Neural progenitor cell (in vitro differentiated cells): ENCODE data around the gene ABHD2. TPM values are rescaled to one million over a fixed set of nuclear protein-coding genes. Genes with fewer than 3 reads are reported as not detected.
"Not testable (repeated sequence)": the region's sequence is repeated elsewhere in the genome, so short reads cannot be mapped to it uniquely, and the experiment has no call there.

Experiments used
- DNase-seq: peaks from one replicate; pipeline ENCODE4 v3.0.0-alpha.2; 2016; ENCODE audit warnings: low spot score
- H2AFZ ChIP-seq: fragments of 200-600 bp; sonication (generic); replicated peaks from 2 replicates; pipeline ENCODE4 v1.6.1; 2016; ENCODE audit warnings: antibody characterized with exemption
- H3F3A ChIP-seq: fragments of 200-600 bp; sonication (generic); 2 replicates; pipeline ENCODE4 v1.6.1; 2016; ENCODE audit warnings: antibody characterized with exemption, low read depth
- H3K27ac ChIP-seq: fragments of 200-600 bp; sonication (generic); 2 replicates; pipeline ENCODE4 v1.5.1; 2016; ENCODE audit warnings: mild to moderate bottlenecking
- H3K27me3 ChIP-seq: fragments of 200-600 bp; sonication (generic); 2 replicates; pipeline ENCODE4 v1.6.1; 2016; ENCODE audit warnings: mild to moderate bottlenecking, moderate library complexity
- H3K36me3 ChIP-seq: fragments of 200-600 bp; sonication (generic); 2 replicates; pipeline ENCODE4 v1.5.1; 2016
- H3K4me1 ChIP-seq: fragments of 200-600 bp; sonication (generic); 2 replicates; pipeline ENCODE4 v1.6.1; 2016; ENCODE audit warnings: mixed run types
- H3K4me2 ChIP-seq: fragments of 200-600 bp; sonication (generic); 2 replicates; pipeline ENCODE4 v1.6.1; 2016
- H3K4me3 ChIP-seq: fragments of 200-600 bp; sonication (generic); 2 replicates; pipeline ENCODE4 v1.5.1; 2016
- H3K79me2 ChIP-seq: fragments of 200-600 bp; sonication (generic); 2 replicates; pipeline ENCODE4 v1.6.1; 2016; ENCODE audit warnings: low read depth
- H3K9ac ChIP-seq: fragments of 200-600 bp; sonication (generic); 2 replicates; pipeline ENCODE4 v1.6.1; 2016
- H3K9me3 ChIP-seq: fragments of 200-600 bp; sonication (generic); 2 replicates; pipeline ENCODE4 v1.5.1; 2016; ENCODE audit warnings: low read depth
- H4K20me1 ChIP-seq: fragments of 200-600 bp; sonication (generic); 2 replicates; pipeline ENCODE4 v1.6.1; 2016; ENCODE audit warnings: low read depth
- H3K27ac Mint-ChIP-seq: 3 replicates; pipeline ENCODE4 v1.8.0; 2021; ENCODE audit warnings: mixed read lengths
- H3K27me3 Mint-ChIP-seq: 2 replicates; pipeline ENCODE4 v1.8.0; 2022; ENCODE audit warnings: low read depth, mild to moderate bottlenecking, inconsistent platforms, moderate library complexity, mixed read lengths; ENCODE audit not compliant: insufficient read depth
- H3K36me3 Mint-ChIP-seq: 3 replicates; pipeline ENCODE4 v1.8.0; 2021; ENCODE audit warnings: mixed read lengths
- H3K4me1 Mint-ChIP-seq: 3 replicates; pipeline ENCODE4 v1.8.0; 2021; ENCODE audit warnings: mixed read lengths
- H3K4me3 Mint-ChIP-seq: 3 replicates; pipeline ENCODE4 v1.8.0; 2021; ENCODE audit warnings: mild to moderate bottlenecking, moderate library complexity, mixed read lengths
- H3K9me3 Mint-ChIP-seq: 3 replicates; pipeline ENCODE4 v1.8.0; 2020; ENCODE audit warnings: mixed read lengths
- CTCF ChIP-seq: fragments of 200-600 bp; sonication (generic); IDR thresholded peaks from 2 replicates; pipeline ENCODE4 v1.5.1; 2017; ENCODE audit warnings: antibody characterized with exemption, mild to moderate bottlenecking
- EZH2 ChIP-seq: fragments of 200-600 bp; sonication (generic); IDR thresholded peaks from 2 replicates; pipeline ENCODE4 v1.6.1; 2017; ENCODE audit warnings: antibody characterized with exemption, mild to moderate bottlenecking, moderate library complexity
- EZH2phosphoT487 ChIP-seq: fragments of 200-600 bp; sonication (generic); IDR thresholded peaks from 2 replicates; pipeline ENCODE4 v1.6.1; 2017; ENCODE audit warnings: antibody characterized with exemption
- total RNA-seq: library from RNA; depleted of rRNA; stranded (reverse); fragments of >200 nt; gene quantifications from 2 replicates; pipeline ENCODE4 v1.2.3, GENCODE V29; 2015; ENCODE audit warnings: low replicate concordance

The ABHD2 gene
- total RNA-seq, 1 donor from 2014 or later: 10.9 TPM

GRCh38 chr15:89083246-89083645, 5.0 kb upstream of the ABHD2 start:
- no peak overlapping the region for H3K27ac Mint-ChIP-seq
- Histone ChIP-seq H2AFZ (no peak overlapping the region), H4K20me1 (no peaks in the 10 kb centered on the region), H3F3A (peaks cover 12% of the 10 kb centered on the region), H3K27me3 (no peaks in the 10 kb centered on the region), H3K4me1 (peaks cover 6% of the 10 kb centered on the region), H3K9ac (no peak overlapping the region), H3K4me3 (no peak overlapping the region), H3K79me2 (no peaks in the 10 kb centered on the region), H3K9me3 (no peaks in the 10 kb centered on the region), H3K27ac (no peak overlapping the region), H3K36me3 (no peaks in the 10 kb centered on the region), H3K4me2 (no peak overlapping the region)
- no peaks in the 10 kb centered on the region for H3K36me3 Mint-ChIP-seq
- no peak for DNase-seq
- TF ChIP-seq EZH2phosphoT487 (no peak), EZH2 (no peak), CTCF (no peak)
- peaks cover 2% of the 10 kb centered on the region for H3K27me3 Mint-ChIP-seq
- no peak overlapping the region for H3K4me3 Mint-ChIP-seq
- H3K4me1 Mint-ChIP-seq: peaks cover 20% of the 10 kb centered on the region
- no peaks in the 10 kb centered on the region for H3K9me3 Mint-ChIP-seq

GRCh38 chr15:89085289-89085926, 2.8 kb upstream of the ABHD2 start:
- H2AFZ ChIP-seq: peak overlapping the region; percentile 12
- H3K9me3 ChIP-seq: no peaks in the 10 kb centered on the region
- peaks cover 3% of the 10 kb centered on the region for H3K27me3 Mint-ChIP-seq

GRCh38 chr15:89085933-89086332, 2.3 kb upstream of the ABHD2 start:
- not testable (repeated sequence) for H3K9ac ChIP-seq, DNase-seq, H3K4me3 ChIP-seq, H2AFZ ChIP-seq, H3K27me3 ChIP-seq, H3K4me3 Mint-ChIP-seq, H3K27me3 Mint-ChIP-seq, H3K36me3 Mint-ChIP-seq, H3K27ac ChIP-seq, H3K36me3 ChIP-seq, H4K20me1 ChIP-seq, H3K4me1 ChIP-seq, H3K4me2 ChIP-seq, H3K79me2 ChIP-seq, H3K9me3 ChIP-seq, H3K9me3 Mint-ChIP-seq
- Mint-ChIP-seq H3K27ac (peak overlapping the region; percentile 20), H3K4me1 (peaks cover 34% of the 10 kb centered on the region)
- H3F3A ChIP-seq: peaks cover 12% of the 10 kb centered on the region

More at GRCh38 chr15:89085289-89085926, 2.8 kb upstream of the ABHD2 start:
- H3K4me1 ChIP-seq: peaks cover 6% of the 10 kb centered on the region
- no peak overlapping the region for H3K4me3 ChIP-seq
- Mint-ChIP-seq H3K27ac (peak overlapping the region; percentile 20), H3K4me1 (peaks cover 30% of the 10 kb centered on the region), H3K9me3 (no peaks in the 10 kb centered on the region), H3K4me3 (no peak overlapping the region), H3K36me3 (no peaks in the 10 kb centered on the region)
- H3K79me2 ChIP-seq: no peaks in the 10 kb centered on the region
- DNase-seq: no peak
- no peak overlapping the region for H3K27ac ChIP-seq
- H3K27me3 ChIP-seq: no peaks in the 10 kb centered on the region
- no peaks in the 10 kb centered on the region for H3K36me3 ChIP-seq
- peaks cover 12% of the 10 kb centered on the region for H3F3A ChIP-seq
- TF ChIP-seq EZH2 (no peak), EZH2phosphoT487 (no peak), CTCF (no peak)
- H4K20me1 ChIP-seq: no peaks in the 10 kb centered on the region
- H3K9ac ChIP-seq: no peak overlapping the region
- no peak overlapping the region for H3K4me2 ChIP-seq

- peaks cover 12% of the 10 kb centered on the region for H3F3A ChIP-seq
- not testable (repeated sequence) for H3K27ac Mint-ChIP-seq, H4K20me1 ChIP-seq, H3K27ac ChIP-seq, H3K9me3 Mint-ChIP-seq, H3K79me2 ChIP-seq, H3K36me3 ChIP-seq, H3K4me1 ChIP-seq, H3K27me3 Mint-ChIP-seq, H3K4me3 Mint-ChIP-seq, H3K4me2 ChIP-seq, H3K27me3 ChIP-seq, H2AFZ ChIP-seq, H3K9me3 ChIP-seq, H3K4me3 ChIP-seq, DNase-seq, H3K9ac ChIP-seq, H3K36me3 Mint-ChIP-seq
- peaks cover 39% of the 10 kb centered on the region for H3K4me1 Mint-ChIP-seq
Observed at GRCh38 chr15:89086390-89086789, 1.9 kb upstream of the ABHD2 start.
